Dendritic cell treated with granulocyte-macrophage colony-stimulating factor and Interleukin-4, amounts not matched to agents 40 ng/mL and 50 ng/mL, for 4 days (primary cell): ENCODE data around the gene ENOSF1.

Experiments used
- H3K27ac Mint-ChIP-seq: one replicate; pipeline ENCODE4 v1.8.0; 2022; ENCODE audit warnings: mild to moderate bottlenecking, mixed read lengths
- H3K27me3 Mint-ChIP-seq: one replicate; pipeline ENCODE4 v1.8.0; 2022; ENCODE audit warnings: mild to moderate bottlenecking, mixed read lengths
- H3K36me3 Mint-ChIP-seq: one replicate; pipeline ENCODE4 v1.8.0; 2022; ENCODE audit warnings: low read depth, mixed read lengths
- H3K4me1 Mint-ChIP-seq: one replicate; pipeline ENCODE4 v1.8.0; 2022; ENCODE audit warnings: low read depth, mixed read lengths
- H3K4me3 Mint-ChIP-seq: one replicate; pipeline ENCODE4 v1.8.0; 2022; ENCODE audit warnings: mild to moderate bottlenecking, moderate library complexity, mixed read lengths
- H3K9me3 Mint-ChIP-seq: one replicate; pipeline ENCODE4 v1.8.0; 2022; ENCODE audit warnings: mixed read lengths
- intact Hi-C: fragments of 100-400 bp; cut with micrococcal nuclease; formaldehyde crosslinking; loops from one replicate; pipeline ENCODE4 v1.15.0; 2022

ENOSF1 gene

GRCh38 chr18:673769-674168 lies 38.7 kb downstream of the ENOSF1 start:
- no peak overlapping the region for H3K4me3 Mint-ChIP-seq
- H3K9me3 Mint-ChIP-seq = no peaks in the 10 kb centered on the region
- H3K36me3 Mint-ChIP-seq = peaks cover 72% of the 10 kb centered on the region
- intact Hi-C loops = no loop called here
- no peak overlapping the region for H3K27ac Mint-ChIP-seq
- H3K4me1 Mint-ChIP-seq = no peaks in the 10 kb centered on the region
- no peaks in the 10 kb centered on the region for H3K27me3 Mint-ChIP-seq

DNA sequence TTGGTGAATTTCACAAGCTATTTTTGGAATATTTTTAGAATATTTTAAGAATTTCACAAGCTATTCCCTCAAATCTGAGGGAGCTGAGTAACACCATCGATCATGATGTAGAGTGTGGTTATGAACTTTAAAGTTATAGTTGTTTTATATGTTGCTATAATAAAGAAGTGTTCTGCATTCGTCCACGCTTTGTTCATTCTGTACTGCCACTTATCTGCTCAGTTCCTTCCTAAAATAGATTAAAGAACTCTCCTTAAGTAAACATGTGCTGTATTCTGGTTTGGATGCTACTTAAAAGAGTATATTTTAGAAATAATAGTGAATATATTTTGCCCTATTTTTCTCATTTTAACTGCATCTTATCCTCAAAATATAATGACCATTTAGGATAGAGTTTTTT lies 39.1 kb downstream of the ENOSF1 start:
- no peaks in the 10 kb centered on the region for H3K4me1 Mint-ChIP-seq
- no peaks in the 10 kb centered on the region for H3K27me3 Mint-ChIP-seq
- no peak overlapping the region for H3K27ac Mint-ChIP-seq
- no peak overlapping the region for H3K4me3 Mint-ChIP-seq
- peaks cover 72% of the 10 kb centered on the region for H3K36me3 Mint-ChIP-seq
- intact Hi-C loops = no loop called here
- H3K9me3 Mint-ChIP-seq = no peaks in the 10 kb centered on the region

DNA sequence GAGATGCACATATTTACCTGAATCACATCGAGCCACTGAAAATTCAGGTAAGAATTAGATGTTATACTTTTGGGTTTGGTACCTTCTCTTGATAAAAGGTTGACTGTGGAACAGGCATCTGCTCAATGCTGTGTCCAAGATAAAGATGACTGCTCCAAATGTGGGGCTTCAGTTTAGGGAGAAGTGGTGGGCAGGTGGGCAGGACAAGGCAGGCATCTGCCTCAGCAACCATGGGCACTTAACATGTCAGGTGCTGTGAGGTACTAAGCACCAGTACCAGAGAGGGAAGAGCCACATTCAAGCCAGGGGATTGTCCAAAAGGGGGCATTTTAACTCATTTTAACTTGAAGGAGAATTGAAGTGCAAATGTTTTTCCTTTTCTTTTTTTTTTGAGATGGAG lies 41.0 kb downstream of the ENOSF1 start:
- Mint-ChIP-seq H3K27me3 (no peaks in the 10 kb centered on the region), H3K36me3 (peaks cover 71% of the 10 kb centered on the region), H3K4me1 (no peaks in the 10 kb centered on the region), H3K27ac (no peak overlapping the region), H3K4me3 (no peak overlapping the region), H3K9me3 (peaks cover 7% of the 10 kb centered on the region)
- intact Hi-C loops = no loop called here

DNA sequence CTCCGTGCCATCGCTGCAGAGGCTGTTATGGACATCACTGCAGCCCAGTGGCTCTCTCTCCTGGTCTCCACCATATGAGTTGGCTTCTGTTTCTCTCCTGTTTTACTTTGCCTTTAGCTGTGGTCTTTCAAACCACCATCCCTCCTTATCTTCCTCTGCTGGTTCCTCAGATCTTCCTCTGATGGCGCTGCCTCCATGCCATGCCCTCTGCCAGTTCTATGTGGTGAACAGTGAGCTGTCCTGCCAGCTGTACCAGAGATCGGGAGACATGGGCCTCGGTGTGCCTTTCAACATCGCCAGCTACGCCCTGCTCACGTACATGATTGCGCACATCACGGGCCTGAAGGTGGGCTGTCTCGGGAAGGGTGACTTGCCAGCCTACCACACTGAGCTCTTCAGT lies 41.9 kb downstream of the ENOSF1 start:
- Mint-ChIP-seq H3K36me3 (peaks cover 63% of the 10 kb centered on the region), H3K27ac (no peak overlapping the region), H3K4me1 (no peaks in the 10 kb centered on the region), H3K27me3 (no peaks in the 10 kb centered on the region), H3K4me3 (no peak overlapping the region), H3K9me3 (peaks cover 9% of the 10 kb centered on the region)
- intact Hi-C loops = no loop called here

DNA sequence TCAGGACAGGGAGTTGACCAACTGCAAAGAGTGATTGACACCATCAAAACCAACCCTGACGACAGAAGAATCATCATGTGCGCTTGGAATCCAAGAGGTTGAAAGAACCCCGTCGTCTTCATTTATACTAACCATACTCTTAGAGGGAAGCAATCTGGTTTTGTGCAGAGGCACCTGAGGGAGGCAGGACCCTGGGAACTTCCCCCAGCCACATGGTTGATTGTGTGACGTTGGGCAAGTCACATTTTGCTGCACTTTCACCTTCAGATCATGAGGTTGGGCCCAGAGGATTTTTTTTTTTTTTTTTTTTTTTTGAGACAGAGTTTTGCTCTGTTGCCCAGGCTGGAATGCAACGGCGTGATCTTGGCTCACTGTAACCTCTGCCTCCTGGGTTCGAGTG lies 43.4 kb downstream of the ENOSF1 start:
- H3K36me3 Mint-ChIP-seq = peaks cover 56% of the 10 kb centered on the region
- H3K9me3 Mint-ChIP-seq = peaks cover 9% of the 10 kb centered on the region
- H3K4me3 Mint-ChIP-seq = no peak overlapping the region
- no peaks in the 10 kb centered on the region for H3K4me1 Mint-ChIP-seq
- intact Hi-C loops = no loop called here
- no peaks in the 10 kb centered on the region for H3K27me3 Mint-ChIP-seq
- no peak overlapping the region for H3K27ac Mint-ChIP-seq

- Mint-ChIP-seq H3K27me3 (no peaks in the 10 kb centered on the region), H3K27ac (no peak overlapping the region), H3K4me1 (no peaks in the 10 kb centered on the region), H3K36me3 (peaks cover 56% of the 10 kb centered on the region), H3K9me3 (peaks cover 9% of the 10 kb centered on the region), H3K4me3 (no peak overlapping the region)
- intact Hi-C loops = no loop called here
Observed at GRCh38 chr18:668260-668659, 44.2 kb downstream of the ENOSF1 start.

DNA sequence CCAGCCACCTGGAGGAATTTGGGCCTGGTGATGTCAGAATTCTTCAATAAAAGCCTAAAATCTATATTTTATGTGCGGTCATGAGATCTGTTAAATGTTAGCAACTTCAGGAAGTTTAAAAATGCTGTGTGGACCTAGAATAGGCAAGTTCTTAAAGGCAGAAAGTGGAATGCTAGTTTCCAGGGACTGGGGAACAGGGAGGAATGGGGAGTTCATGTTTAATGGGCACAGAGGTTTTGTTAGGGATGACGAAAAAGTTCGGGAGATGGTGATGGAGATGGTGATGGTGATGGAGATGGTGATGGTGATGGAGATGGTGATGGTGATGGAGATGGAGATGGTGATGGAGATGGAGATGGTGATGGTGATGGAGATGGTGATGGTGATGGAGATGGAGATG lies 45.8 kb downstream of the ENOSF1 start:
- no peak overlapping the region for H3K27ac Mint-ChIP-seq
- intact Hi-C loops = no loop called here
- H3K4me3 Mint-ChIP-seq = no peak overlapping the region
- H3K27me3 Mint-ChIP-seq = no peaks in the 10 kb centered on the region
- H3K9me3 Mint-ChIP-seq = peaks cover 9% of the 10 kb centered on the region
- no peaks in the 10 kb centered on the region for H3K4me1 Mint-ChIP-seq
- peaks cover 44% of the 10 kb centered on the region for H3K36me3 Mint-ChIP-seq

DNA sequence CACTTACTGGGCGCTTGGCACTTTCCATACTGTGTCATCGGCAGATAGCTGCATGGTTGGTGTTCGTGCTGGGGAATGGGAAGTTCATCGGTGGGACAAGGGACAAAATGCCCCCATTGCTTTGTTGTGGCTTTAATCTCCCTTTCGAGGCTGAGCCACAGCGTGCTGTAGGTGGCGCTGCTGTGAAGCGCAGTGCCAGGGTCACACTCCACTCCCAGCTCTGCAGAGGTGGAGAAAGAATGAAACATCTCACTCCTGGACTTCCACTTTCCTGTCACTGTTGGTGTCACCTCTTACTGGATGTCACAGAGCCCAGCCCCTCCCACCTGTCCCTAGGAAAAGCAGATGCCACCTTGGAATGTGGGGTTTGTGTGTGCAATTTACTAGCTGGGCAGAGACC lies 46.3 kb downstream of the ENOSF1 start:
- Mint-ChIP-seq H3K4me1 (no peaks in the 10 kb centered on the region), H3K27ac (no peak overlapping the region), H3K36me3 (peaks cover 39% of the 10 kb centered on the region), H3K27me3 (no peaks in the 10 kb centered on the region), H3K9me3 (peaks cover 9% of the 10 kb centered on the region), H3K4me3 (no peak overlapping the region)
- intact Hi-C loops = no loop called here

DNA sequence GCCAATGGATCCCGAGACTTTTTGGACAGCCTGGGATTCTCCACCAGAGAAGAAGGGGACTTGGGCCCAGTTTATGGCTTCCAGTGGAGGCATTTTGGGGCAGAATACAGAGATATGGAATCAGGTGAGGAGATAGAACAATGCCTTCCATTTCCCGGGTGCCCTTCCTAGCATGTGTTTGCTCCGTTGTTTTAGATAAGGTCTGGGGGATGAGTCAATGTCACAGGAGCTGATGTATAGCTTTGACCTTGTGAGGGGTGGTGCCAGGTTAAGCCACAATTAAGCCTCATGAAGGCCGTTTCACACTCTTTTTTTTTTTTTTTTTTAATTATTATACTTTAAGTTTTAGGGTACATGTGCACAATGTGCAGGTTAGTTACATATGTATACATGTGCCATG lies 50.2 kb downstream of the ENOSF1 start:
- Mint-ChIP-seq H3K36me3 (peaks cover 9% of the 10 kb centered on the region), H3K9me3 (peaks cover 9% of the 10 kb centered on the region), H3K4me3 (no peak overlapping the region), H3K27ac (no peak overlapping the region), H3K4me1 (peaks cover 7% of the 10 kb centered on the region), H3K27me3 (peaks cover 16% of the 10 kb centered on the region)
- intact Hi-C loops = no loop called here

DNA sequence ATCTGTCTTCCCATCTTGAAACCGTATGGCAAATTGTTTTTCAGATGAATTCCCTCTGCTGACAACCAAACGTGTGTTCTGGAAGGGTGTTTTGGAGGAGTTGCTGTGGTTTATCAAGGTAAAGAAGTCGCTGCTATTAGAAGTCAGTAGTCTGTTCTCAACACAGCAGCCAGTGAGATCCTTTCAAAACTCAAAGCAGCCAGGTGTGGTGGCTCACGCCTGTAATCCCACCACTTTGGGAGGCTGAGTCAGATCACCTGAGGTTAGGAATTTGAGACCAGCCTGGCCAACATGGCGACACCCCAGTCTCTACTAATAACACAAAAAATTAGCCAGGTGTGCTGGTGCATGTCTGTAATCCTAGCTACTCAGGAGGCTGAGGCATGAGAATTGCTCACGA lies 52.8 kb downstream of the ENOSF1 start:
- H3K9me3 Mint-ChIP-seq = no peaks in the 10 kb centered on the region
- peaks cover 33% of the 10 kb centered on the region for H3K27me3 Mint-ChIP-seq
- no peak overlapping the region for H3K4me3 Mint-ChIP-seq
- H3K27ac Mint-ChIP-seq = no peak overlapping the region
- H3K36me3 Mint-ChIP-seq = no peaks in the 10 kb centered on the region
- intact Hi-C loops = no loop called here
- H3K4me1 Mint-ChIP-seq = peaks cover 7% of the 10 kb centered on the region

GRCh38 chr18:658947-659533 lies 53.4 kb downstream of the ENOSF1 start:
- intact Hi-C loops = no loop called here
- H3K27me3 Mint-ChIP-seq = peaks cover 33% of the 10 kb centered on the region
- H3K27ac Mint-ChIP-seq = no peak overlapping the region

GRCh38 chr18:658001-658946 lies 54.2 kb downstream of the ENOSF1 start:
- intact Hi-C loops = no loop called here

More at GRCh38 chr18:658947-659533, 53.4 kb downstream of the ENOSF1 start:
- H3K36me3 Mint-ChIP-seq = no peaks in the 10 kb centered on the region
- H3K4me1 Mint-ChIP-seq = peaks cover 7% of the 10 kb centered on the region
- peak overlapping the region; percentile 78 for H3K4me3 Mint-ChIP-seq
- no peaks in the 10 kb centered on the region for H3K9me3 Mint-ChIP-seq

DNA sequence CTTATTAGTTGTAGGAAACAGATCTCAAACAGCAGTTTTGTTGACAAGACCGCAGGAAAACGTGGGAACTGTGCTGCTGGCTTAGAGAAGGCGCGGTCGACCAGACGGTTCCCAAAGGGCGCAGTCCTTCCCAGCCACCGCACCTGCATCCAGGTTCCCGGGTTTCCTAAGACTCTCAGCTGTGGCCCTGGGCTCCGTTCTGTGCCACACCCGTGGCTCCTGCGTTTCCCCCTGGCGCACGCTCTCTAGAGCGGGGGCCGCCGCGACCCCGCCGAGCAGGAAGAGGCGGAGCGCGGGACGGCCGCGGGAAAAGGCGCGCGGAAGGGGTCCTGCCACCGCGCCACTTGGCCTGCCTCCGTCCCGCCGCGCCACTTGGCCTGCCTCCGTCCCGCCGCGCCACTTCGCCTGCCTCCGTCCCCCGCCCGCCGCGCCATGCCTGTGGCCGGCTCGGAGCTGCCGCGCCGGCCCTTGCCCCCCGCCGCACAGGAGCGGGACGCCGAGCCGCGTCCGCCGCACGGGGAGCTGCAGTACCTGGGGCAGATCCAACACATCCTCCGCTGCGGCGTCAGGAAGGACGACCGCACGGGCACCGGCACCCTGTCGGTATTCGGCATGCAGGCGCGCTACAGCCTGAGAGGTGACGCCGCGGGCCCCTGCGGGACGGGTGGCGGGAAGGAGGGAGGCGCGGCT lies 55.0 kb downstream of the ENOSF1 start, which contains the start of gene TYMS:
Gene TYMS, plus strand, starts transcription at position 343 of the 690 bp plus-strand sequence. Its CDS starts 90 bp downstream, at position 433.
- Mint-ChIP-seq H3K4me1 (peaks cover 7% of the 10 kb centered on the region), H3K9me3 (no peaks in the 10 kb centered on the region), H3K27me3 (peaks cover 33% of the 10 kb centered on the region), H3K36me3 (no peaks in the 10 kb centered on the region), H3K4me3 (peak within 1 kb of the TSS; percentile 78), H3K27ac (no peak within 1 kb of the TSS)
- intact Hi-C loops = no loop called here

More at GRCh38 chr18:658001-658946, 54.2 kb downstream of the ENOSF1 start:
- Mint-ChIP-seq H3K27ac (no peak overlapping the region), H3K36me3 (no peaks in the 10 kb centered on the region), H3K4me1 (peaks cover 7% of the 10 kb centered on the region), H3K9me3 (no peaks in the 10 kb centered on the region), H3K4me3 (peak overlapping the region; percentile 78), H3K27me3 (peaks cover 33% of the 10 kb centered on the region)

DNA sequence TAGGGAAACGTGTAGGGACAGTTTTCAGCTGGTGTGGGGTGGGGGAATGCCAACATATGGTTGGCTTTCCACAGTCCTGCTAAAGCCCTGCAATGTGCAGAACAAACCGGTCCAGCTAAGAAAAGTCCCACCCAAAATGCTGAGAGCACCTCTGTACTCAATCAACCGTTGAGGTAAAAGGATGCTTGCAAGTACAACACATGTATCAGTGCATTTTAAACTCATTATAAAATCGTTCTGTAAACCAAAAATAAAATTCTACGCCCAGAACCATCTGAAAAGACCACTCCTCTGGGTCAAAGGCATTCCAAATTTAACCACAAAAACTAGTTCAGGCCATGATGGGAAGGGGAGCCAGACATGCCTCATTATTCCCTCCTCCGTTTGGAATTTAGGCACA lies 57.0 kb downstream of the ENOSF1 start:
- intact Hi-C loops = no loop called here
- no peak overlapping the region for H3K4me3 Mint-ChIP-seq

More for the DNA sequence above, 57.0 kb downstream of the ENOSF1 start:
- peaks cover 33% of the 10 kb centered on the region for H3K27me3 Mint-ChIP-seq
- H3K4me1 Mint-ChIP-seq = peaks cover 10% of the 10 kb centered on the region
- no peaks in the 10 kb centered on the region for H3K9me3 Mint-ChIP-seq
- H3K27ac Mint-ChIP-seq = no peak overlapping the region
- H3K36me3 Mint-ChIP-seq = no peaks in the 10 kb centered on the region
